ENCODE data around the gene SIMC1.

GRCh38 chr5:176365351-176366231 is 127.4 kb downstream of the SIMC1 start, which contains the start of gene ARL10:
- TF ChIP-seq CTCF (IDR thresholded peaks at IDR 0.05) (no peak), POLR2A (IDR thresholded peaks at IDR 0.05) (no peak), EP300 (IDR thresholded peaks at IDR 0.05) (no peak)

All from stomach (tissue), 4 donors.